HS-5 (cell line): ENCODE results near the gene TMEM266.

Experiments
- DNase-seq: peaks from one replicate; pipeline ENCODE4 v3.0.0-alpha.2; 2012; ENCODE audit warnings: low read depth

The TMEM266 gene

DNA sequence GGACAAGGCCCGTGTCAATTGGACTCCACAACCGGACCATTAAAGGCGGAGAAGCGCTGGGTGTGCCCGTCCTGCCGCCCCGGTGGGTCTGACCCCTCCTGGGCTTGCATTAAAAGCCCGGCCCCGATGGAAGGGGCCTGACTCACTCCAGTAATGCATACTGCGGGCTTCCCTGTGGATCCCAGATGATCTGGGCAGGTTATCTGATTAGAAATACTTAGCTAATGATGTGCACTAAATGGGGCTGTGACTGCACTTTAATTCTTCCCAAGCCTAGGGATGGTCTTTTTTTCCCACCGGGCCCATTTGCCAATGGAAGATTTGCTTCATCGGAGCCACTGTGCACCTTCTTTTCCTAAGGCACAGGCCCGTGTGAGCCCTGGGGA is 124.9 kb downstream of the TMEM266 start:
- no peak for DNase-seq

DNA sequence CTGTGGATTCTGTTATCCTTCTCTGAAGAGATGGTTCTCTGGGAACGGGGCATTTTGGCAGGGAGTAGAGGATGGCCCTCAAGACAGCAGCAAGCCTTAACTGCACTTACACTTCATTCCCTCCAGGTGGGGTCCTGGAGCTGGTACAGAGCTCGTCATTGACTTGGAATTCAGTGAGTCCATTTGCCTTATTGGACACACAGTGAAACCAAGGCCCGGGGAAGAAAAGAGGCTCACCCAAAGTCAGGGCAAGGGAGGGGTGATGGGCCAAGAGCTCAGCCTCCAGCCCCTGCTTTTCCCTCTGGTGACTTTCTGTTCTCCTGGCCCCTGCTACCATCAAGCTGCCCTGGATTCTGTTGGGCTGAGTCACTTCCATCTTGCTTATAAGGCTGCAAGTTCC is 125.9 kb downstream of the TMEM266 start:
- peak; percentile 42 for DNase-seq

DNA sequence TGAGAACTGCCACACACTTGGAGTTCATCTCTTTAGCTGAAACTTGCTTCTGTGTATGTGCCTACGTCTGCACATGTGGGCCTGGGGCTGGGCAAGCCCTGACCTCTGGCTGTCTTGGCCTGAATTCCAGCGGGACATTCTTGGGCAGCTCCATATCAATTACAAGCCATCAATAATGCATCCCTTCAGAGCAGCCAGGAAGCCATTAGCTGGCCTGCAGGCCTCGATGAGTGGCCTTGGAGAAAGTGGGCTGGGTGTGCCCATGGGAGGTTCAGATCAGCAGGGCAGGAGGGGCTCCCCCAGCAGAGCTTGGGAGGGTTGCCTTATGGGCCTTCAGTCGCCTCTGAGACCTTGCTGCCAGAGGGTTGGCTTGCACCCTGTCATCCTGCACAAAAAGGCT is 127.4 kb downstream of the TMEM266 start:
- no peak for DNase-seq

DNA sequence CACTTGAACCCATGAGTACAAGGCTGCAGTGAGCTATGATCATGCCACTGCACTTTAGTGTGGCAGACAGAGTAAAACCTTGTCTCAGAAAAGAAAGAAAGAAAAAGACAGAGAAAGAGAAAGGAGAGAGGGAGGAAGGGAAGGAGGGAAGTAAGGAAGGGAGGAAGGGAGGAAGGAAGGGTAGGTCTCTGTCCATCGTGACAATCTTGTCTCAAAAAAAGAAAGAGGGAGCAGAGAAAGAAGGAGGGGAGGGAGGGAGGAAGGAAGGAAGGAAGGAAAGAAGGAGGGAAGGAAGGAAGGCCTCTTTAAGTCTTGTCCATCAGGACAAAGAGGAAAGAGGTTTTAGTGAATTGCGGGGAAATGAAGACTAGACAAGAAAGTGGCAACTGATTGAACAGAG is 129.3 kb downstream of the TMEM266 start:
- no peak for DNase-seq

DNA sequence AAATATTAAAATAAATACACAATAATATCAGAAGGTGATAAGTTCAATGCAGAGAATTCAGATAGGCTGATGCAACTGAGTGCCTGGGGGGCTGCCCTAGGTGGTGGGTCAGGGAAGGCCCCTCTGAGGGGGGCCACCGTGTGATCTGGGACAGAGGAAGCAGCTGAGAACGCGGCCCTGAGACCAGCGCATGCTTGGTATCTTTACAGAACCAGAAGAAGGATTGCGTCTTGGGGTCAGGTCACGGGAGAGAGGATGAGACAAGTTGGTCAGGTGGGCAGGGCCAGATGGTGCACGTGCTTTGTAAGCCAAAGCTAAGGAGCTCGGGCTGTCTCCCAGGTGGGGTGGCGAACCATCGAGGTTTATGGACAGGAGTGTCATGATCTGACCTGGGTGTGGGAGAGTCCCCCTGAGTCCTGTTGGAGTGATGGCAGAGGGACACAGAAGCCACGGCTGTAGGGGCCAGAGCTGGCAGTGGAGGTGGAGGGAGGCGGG is 130.3 kb downstream of the TMEM266 start:
- DNase-seq, result no peak

DNA sequence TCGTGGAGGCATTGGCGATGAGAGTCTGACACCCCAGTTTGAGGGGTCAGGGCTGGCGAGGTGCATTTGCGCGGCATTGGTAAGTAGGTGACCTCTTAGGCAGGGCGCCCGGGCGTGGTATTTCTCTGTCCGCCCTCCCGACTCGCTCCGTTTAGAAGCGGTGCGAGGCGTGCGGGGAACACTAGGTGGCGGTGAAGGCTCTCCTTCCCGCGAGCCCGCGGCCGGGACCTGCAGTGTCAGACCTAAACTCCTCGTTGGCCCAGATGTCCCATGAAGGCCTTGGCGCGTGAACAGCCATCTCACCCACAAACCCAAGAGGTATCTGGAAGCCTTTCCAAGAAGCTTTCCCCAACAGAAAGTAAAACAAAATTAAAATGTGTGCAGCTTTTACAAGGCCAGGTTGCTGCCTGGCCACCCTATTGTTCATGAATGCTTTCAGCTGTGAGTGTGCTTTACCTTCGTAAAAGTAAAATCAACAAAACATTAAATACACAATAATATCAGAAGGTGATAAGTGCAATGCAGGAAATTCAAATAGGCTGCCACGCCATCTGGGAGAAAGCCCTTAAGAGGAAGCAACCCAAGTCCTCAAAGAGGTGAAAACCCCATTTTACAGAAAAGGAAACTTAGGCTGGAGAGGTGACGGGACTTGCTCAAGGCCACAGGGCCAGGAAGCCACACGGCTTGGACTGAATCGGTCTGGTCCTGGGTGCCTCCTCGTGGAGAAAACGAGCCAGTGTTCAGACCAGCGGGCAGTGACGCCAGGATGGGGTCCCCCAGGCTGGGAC is 131.2 kb downstream of the TMEM266 start:
- DNase-seq, result no peak

GRCh38 chr15:76191539-76192244 is 131.9 kb downstream of the TMEM266 start:
- DNase-seq, result no peak

- DNase-seq, result no peak
These were observed 132.9 kb downstream of the TMEM266 start for GRCh38 chr15:76192715-76193114.

GRCh38 chr15:76193934-76194333 is 134.1 kb downstream of the TMEM266 start:
- DNase-seq, result no peak

GRCh38 chr15:76195506-76196268 is 135.9 kb downstream of the TMEM266 start:
- no peak for DNase-seq

DNA sequence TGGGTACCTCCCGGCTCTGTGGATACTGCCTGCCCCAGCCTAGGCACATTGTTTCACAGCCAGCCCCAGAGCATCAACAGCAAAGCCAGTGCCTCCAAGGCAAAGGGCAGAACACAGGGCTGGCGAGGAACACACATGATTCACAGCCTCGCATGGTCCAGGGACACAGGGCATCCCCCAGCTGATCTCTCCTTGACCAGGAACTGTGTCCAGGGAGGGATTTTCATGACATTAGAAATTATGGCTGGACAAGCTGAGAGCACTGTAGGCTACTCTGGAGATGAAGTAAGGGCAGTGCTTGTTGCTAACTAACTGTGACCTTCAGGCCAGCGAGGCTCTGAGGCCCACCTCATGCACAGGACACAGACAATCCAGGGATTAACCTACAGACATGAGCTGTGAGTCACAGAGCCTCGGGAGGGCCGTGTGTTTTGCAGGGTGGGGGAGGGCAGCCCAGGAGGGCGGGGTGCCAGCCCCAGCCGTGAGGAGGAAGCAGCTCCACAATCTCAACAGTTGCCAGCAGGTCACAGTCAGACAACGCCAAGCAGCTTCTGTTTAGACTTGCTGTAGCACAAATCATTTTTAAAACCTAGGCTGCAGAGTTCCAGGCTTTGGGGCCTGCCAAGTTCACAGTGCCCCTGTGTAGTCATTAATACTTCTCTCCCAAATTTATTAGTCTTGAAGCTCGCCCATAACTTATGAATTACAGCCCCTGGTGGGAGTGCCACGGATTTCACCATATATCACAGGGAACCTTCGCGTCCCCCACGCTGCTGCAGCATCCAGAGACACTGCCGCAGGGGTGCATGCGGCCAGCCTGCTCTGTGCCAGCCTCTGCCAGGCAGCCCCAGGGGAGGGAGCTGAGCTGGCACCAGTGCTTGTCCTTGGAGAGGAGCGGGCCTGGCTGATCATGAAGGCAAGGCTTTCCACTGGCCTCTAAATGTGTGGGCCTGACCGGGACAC is 136.8 kb downstream of the TMEM266 start:
- peak; percentile 59 for DNase-seq

DNA sequence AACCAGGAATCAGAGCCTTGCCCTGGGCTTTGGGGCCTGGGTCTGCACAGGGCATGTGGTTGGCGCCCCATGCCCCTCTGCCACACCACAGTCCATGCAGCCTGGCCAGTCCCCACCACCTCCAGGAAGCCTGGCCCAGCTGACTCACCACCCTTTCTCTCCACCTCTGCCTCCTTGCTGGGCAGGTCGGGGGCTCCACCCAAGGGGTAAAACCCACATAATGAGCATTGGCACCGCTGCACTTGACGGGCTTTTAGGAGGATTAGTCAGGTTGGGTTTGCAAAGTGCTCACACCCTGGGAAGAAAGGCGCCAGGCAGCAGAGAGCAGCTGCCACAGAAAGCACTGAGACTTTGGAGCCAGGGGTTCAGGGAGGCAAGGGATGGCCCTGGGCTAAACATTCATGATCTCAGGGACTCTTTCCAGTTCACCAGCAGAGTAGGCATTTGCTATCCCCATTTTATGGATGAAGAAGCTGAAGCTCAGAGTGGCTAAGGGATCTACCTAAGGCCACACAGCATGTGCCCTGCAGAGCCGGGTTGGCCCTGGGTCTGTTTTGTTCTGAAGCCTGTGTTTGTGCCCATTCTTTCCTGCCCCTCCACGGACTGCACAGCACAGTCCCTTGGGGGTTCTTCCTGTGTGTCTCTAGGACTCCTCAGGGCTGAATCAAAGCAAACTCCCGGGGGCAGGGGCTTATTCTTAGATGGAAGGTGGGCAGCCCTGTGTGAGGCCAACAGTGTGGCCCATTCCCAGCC is 138.1 kb downstream of the TMEM266 start:
- no peak for DNase-seq

- DNase-seq, result no peak
These were observed 138.8 kb downstream of the TMEM266 start for GRCh38 chr15:76198456-76199105.

DNA sequence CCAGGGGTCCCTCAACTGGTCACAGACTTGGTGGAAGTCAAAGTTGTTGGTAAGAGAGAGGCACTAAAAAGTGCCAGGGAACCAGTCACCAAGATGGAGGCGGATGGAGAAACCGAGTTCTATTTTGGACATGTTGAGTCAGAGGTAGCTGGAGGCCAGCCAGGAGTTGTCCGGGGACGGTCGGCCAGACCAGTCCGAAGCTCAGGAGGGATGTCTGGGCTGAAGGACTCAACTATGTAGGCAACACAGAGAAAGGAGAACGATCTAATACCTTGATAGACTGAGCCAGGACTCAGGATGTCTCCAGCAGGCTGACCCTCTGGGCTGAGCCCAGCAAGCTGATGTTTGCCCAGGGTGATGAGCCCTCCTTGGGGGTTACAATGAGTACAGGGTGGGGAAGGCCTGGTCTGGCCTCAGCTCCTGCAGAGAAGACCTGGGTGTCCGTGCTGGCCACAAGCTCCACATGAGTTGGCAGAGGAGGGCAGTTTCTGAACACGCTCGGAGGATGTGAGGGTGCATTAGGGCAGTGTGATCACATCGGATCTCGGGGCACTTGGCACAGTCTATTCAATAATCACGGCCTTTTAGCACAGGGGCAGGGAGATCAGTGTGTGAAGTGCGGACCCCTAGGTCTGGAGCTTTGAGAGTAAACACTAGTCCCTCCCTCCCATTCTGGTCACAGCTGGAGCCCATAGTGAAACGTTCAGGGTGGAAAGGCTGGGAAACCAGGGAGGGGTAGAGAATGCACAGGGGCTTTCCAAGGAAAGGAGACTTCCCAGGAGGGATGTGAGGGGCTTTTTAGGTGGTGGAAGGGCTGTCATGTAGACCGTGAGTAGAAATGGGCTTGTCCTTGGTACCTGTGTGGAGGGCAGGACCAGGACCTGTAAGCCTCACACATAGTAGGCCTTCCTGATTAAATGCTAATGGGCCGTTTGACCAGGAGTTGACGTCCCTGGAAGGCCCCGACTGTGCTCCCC is 139.6 kb downstream of the TMEM266 start:
- no peak for DNase-seq

- no peak for DNase-seq
These were observed 140.3 kb downstream of the TMEM266 start for GRCh38 chr15:76200083-76200465.

DNA sequence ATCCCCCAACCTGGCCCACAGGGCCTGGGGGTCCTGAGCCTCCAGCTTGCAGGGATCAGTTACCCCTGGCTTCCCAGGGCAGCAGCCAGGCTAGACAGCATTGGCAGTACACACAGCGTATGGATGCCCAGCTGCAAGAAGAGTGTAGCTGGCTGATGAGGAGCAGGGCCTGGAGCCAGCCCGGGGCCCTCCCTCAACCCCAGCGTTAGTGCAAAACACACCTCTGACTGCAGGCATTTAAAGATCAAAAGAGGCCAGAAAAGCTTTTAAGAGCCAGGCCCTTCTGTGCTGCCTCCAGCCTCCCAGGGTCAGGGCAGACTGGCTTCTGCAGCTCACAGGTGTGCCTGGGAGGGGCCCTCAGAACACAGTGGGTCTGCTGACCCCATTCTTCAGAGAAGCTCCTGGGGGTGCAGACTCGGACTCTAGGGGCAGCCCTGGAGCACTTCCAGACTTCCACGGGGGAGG is 140.9 kb downstream of the TMEM266 start:
- no peak for DNase-seq

DNA sequence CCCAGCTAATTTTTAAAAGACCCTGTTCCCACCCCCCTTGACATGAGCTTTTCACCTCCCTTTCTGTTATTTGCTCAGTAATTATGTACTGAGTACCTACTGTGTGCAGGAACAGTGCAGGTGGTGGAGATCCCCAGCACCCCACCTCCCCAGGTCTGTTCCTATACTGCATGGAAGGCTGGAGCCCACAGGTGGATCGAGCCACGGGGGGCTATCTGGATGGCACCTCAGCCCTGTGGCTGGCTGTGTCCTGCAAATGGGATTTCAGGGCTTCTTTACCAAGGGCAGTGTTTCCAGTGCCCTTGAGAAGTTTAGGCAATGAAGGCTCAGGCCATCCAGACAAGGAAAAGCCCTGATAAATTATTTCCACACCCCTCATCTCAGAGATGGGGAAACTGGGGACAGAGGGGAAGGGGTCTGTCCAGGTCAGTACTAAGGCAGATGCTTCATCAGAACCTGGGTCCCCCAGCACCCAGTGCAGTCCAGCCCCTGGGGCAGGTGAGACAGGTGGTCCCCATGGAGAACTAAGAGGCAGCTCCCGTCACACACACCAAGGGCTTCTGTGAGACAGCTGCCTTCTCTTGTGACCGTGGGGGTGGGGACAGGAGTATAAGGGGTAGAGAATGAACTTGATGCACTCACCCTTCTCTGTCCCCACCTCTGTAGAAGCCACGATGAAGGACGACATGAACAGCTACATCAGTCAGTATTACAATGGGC is 141.9 kb downstream of the TMEM266 start:
- no peak for DNase-seq
